HG02884 (cell line): Measurements from ENCODE around the gene MLST8.
"Not testable (repeated sequence)": the region's sequence is repeated elsewhere in the genome, so short reads cannot be mapped to it uniquely, and the experiment has no call there.

Source experiments
- ATAC-seq: cut with Tn5 transposase; IDR thresholded peaks from one replicate; pipeline ENCODE4 v1.9.1; 2021; ENCODE audit warnings: mild to moderate bottlenecking, moderate library complexity; ENCODE audit not compliant: unreplicated experiment

The MLST8 gene

GRCh38 chr16:2189252-2189893 lies 15.9 kb upstream of the MLST8 start:
- no peak for ATAC-seq

DNA sequence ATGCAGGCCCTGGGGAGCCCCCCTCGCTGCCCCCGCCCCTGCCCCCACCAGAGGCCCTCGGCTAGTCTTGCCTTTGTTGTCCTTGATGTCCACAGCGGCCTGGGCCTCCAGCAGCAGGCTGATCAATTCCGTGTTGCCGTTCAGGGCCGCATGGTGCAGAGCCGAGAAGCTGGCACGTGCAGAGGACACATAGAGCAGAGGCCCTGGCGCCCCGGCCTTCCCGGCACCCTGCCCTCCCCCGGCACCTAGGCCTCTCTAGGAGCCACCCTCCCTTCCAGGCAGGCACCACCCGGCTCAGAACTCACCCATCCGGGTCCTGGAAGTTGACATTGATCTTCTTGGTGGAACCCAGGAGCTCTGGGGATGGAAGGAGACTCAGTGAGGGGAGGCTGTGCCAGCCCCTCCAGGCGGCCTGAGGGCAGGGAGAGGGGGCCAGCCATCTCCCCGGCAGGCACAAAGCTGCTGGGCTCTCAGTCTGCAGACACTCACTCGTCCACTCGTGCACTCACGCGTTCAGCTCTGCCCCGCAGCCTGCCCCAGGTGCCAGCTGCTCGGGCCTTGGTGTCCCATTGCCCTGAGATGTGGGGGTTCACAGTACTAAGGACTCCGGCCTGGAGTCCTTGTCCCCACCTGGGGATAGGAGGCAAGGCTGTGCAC lies 15.1 kb upstream of the MLST8 start:
- ATAC-seq, result no peak

GRCh38 chr16:2190659-2191445 lies 14.4 kb upstream of the MLST8 start:
- ATAC-seq, result no peak

DNA sequence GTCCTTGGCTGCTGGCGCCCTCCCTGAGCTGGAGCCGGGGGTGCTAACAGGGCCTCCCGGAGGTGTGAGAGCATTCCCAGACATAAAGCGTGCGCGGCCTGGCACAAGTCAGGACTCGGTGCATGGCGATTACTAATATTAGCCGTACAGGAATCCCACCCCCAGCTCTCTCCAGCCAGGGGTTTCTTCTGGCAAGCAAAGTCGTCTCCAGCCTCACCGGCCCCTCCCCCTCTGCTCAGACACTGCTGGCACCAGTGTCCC lies 13.9 kb upstream of the MLST8 start:
- ATAC-seq, result no peak

DNA sequence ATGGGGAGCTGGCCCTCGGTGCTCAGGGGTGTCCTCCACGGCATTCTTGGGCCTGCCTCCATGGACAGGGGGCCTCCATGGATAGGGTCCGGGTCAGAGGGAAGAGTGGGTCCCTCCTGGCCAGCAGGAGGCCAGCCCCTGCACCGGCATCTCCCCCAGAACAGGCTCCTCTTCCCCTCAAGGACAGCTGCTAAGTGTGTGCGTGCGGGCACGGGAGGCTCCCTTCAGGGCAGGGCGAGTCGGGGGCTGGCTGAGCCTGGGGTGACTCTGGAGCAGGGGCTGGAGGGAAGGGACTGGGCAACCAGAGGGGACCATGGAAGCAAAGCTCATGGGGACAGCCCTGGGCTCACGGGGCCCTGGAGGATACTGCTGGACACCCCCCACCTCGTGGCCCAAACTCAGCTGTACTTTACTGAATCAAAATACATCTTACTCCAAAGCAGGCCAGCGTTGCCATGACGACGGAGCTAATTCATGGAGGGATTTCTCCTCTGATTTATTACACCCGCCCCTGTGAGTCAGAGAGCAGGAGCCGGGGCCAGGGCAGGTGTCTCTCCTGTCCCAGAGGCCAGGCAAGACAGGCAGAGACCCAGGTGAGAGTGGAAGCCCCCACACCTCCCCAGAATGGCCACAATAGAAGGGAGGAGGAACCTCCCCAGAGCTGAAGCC lies 11.0 kb upstream of the MLST8 start:
- no peak for ATAC-seq

DNA sequence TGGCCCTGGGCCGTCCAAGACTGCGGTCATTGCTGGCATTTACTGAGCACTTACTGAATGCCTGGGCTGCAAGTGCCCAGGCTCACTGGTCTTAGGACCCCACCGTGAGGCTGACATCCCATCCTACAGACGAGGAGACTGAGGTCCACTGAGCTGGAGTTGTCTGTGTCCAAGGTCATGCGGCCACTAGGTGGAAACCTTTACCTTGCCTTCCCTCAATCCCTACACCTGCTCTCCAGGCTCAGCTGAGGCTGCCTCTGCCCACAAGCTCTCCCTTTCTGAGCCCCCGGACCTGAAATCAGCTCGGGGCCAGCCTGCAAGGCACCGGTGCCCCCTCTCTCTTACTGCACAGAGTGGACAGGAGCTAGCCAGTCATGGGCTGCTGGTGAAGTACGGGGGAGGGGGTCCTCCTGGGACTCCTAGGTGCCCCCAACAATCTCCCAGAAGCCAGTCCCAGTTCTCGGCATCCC lies 10.4 kb upstream of the MLST8 start:
- ATAC-seq, result no peak

DNA sequence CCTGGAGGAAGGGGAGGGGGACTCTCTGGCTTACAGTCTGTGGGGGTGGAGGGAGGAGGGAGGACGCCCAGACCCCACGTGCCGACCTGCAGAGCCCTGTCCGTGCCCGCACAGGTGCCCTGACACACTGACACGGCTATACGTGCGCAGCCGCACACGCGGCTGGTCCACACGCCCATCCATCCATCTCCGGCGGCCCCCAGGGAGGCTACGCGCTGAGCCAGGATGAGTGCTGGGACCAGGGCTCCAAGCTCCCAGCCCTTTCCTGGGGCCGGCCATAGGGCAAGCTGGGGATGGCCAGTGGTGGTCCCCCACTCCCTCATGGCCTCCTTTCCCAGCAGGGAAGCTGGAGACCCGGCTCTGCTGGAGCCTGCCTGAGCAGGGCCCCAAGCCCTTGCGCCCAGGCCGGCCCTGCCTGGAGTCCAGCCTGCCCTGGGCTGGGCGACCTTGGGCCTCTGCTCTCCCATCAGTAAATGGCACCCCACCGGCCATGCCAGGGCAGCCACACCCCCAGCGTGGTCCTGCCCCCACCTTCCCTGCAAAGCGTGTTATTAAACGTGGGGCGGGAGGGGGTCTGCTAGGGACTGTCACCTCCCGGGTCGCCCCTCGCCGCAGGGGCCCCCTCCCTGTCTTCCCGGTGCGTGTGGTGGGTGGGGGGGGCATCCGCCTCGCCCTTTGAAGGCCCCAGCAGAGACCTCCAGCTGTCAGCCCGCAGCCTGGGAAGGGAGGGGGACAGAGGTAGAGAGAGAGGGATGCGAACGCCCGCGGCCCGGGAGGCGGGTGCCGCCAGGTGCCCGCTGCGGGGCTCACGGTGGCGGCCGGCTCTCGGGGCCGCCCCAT lies 9.7 kb upstream of the MLST8 start:
- ATAC-seq, result no peak

DNA sequence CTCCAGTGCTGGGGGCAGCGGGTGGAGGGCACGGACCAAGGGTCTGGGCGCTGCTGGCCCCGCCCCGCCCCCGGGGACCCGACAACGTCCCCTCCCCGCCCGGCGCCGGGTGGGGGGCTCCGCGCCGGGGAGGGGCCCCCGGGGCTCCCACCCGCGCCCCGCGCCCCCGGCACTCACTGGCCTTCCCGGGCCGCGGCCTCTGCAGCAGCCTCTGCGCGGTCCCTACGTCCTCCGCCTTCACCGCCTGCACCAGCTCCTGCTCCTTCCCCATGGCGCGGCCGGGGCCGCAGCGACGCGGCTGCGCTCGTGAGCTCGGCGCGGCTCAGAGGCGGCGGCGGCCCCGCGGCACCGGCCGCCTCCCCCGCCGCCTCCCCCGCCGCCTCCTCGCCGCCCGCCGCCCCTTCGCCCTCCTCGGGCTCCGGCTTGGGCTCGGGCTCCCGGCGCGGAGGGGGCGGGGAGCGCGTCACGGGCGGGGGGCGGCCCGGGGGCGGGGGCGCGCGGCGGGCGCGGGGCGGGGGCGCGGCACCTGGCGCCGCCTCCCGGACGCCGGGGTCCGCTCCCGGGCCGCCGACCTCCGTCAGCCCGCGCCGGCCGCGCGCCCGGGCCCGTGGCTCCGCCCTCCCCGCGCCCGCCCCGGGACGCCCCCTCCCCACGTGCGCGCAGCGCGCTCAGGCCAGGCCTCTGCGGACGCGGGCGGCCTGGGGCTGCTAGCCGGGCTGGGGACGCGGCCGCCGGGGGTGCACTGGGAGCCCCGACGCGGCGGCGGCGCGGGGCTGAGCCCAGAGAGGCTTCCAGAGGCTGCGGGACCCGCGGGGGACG lies 8.9 kb upstream of the MLST8 start, which contains the start of gene CASKIN1:
Gene CASKIN1, minus strand, starts transcription at position 444 of the 819 bp plus-strand sequence. Its CDS starts 173 bp downstream, at position 271.
- ATAC-seq, result no peak

- ATAC-seq, result no peak
Measured at GRCh38 chr16:2196981-2197511, 8.2 kb upstream of the MLST8 start.

DNA sequence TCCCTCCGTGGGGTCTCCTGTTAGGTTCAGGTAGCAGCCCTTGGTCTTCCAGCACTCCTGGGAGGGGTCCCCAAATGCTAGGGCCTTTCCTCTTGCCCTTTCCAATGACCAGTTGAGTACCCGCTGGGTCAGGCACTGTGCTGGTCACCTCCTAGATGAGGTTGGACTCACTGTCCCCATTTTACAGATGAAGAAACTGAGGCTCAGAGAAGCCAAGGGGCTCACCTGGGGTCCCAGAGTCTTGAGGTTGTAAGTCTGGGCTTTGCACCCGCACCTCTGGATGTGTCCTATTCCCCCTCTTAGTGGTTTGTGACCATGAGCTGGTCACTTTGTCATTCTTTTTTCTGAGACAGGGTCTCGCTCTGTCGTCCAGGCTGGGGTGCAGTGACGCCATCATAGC lies 7.5 kb upstream of the MLST8 start:
- no peak for ATAC-seq

GRCh38 chr16:2198283-2198682 lies 7.0 kb upstream of the MLST8 start:
- ATAC-seq, result no peak

GRCh38 chr16:2199095-2199494 lies 6.2 kb upstream of the MLST8 start:
- no peak for ATAC-seq

DNA sequence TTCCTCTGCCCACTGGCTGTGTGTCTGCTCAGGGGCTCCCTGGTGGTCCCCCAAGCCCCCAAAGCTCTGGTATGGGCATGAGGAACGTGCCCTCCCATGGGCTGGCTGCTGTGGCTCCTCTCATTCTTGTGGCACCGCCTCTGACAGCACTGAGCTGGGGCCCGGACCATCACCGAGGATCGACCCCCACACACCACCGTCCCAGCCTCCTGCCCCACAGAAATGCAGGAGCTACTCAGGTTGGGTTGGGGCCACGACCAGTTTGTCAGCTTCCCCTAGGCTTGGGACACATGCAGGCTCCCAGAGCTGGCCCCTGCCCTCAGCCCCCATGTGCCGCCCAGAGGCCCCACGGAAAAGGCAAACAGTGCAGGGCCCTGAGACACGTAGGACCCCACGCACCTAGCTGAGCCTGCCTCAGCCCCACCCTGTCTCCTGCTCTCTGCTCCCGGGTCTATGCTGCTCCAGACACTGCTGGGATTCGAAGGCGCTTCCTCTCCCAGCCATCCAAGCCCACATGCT lies 5.6 kb upstream of the MLST8 start:
- no peak for ATAC-seq

GRCh38 chr16:2200313-2200712 lies 4.9 kb upstream of the MLST8 start:
- ATAC-seq, result no peak

DNA sequence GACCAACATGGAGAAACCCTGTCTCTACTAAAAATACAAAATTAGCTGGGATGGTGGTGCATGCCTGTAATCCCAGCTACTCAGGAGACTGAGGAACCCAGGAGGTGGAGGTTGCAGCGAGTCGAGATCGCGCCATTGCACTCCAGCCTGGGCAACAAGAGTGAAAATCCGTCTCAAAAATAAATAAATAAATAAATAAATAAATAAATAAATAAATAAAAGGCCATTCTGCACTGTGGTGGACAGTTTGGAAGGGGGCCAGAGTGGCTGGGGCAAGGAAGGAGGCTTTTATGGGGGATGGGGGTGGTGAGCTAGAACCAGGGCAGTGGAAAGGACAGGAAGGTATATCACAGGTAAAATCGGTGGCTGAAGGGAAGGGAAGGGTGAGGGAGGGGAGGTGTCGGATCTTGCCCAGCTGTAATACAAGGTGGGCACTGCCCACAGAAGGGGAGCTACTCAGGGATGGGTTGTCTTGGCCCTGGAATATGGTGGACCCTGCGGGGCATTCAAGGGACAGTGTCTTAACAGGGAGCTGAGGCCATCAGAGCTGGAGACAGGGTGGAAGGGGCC lies 2.0 kb upstream of the MLST8 start:
- ATAC-seq, result not testable (repeated sequence)

GRCh38 chr16:2204416-2205103 lies 694 bp upstream of the MLST8 start:
- ATAC-seq, result no peak

DNA sequence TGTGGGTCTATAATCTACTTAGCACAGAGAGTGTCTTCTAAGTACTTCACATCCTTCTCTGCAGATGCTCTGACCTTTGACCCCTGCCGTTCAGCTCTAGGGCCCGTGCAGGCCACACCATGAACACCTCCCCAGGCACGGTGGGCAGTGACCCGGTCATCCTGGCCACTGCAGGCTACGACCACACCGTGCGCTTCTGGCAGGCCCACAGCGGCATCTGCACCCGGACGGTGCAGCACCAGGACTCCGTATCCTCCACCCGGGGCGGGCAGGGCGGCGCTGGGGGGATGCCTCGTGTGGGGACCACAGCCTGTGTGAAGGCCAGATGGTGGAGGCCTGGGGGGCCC lies 686 bp downstream of the MLST8 start:
- no peak for ATAC-seq

DNA sequence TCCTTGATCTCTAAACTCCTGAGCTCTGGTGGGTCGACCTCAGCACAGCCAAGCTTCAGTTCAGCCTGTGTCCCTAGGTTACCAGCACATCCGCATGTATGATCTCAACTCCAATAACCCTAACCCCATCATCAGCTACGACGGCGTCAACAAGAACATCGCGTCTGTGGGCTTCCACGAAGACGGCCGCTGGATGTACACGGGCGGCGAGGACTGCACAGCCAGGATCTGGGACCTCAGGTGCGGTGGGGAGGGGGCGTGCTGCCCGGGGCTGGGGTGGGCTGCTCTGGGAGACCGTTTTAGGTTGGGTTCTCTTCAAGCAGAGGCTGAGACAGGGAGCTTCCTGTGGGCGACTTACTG lies 1.1 kb downstream of the MLST8 start:
- ATAC-seq, result no peak
